DMS 273 (cell line): Measurements from ENCODE around the gene NME2.

Experiments used
- DNase-seq: peaks from one replicate; lab custom pipeline; 2025; ENCODE audit not compliant: unreplicated experiment; lab: John Stamatoyannopoulos, UW

Gene NME2

DNA sequence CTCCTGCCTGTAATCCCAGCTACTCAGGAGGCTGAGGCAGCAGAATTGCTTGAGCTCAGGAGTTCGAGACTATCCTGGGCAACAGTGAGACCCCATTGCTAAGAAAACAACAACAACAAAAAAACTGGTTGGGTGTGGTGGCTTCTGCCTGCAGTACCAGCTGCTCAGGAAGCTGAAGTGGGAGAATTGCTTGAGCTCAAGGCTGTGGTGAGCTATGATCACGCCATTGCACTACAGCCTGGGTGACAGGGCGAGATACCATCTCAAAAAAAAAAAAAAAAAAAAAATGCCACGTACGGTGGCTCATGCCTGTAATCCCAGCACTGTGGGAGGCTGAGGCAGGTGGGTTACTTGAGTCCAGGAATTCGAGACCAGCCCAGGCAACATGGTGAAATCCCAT is 34.1 kb downstream of the NME2 start:
- no peak for DNase-seq

GRCh38 chr17:51200846-51201245 is 34.6 kb downstream of the NME2 start:
- no peak for DNase-seq

GRCh38 chr17:51203838-51204237 is 37.6 kb downstream of the NME2 start:
- DNase-seq, result no peak

GRCh38 chr17:51214920-51215319 is 48.7 kb downstream of the NME2 start:
- DNase-seq, result no peak

GRCh38 chr17:51217946-51218345 is 51.7 kb downstream of the NME2 start:
- no peak for DNase-seq

DNA sequence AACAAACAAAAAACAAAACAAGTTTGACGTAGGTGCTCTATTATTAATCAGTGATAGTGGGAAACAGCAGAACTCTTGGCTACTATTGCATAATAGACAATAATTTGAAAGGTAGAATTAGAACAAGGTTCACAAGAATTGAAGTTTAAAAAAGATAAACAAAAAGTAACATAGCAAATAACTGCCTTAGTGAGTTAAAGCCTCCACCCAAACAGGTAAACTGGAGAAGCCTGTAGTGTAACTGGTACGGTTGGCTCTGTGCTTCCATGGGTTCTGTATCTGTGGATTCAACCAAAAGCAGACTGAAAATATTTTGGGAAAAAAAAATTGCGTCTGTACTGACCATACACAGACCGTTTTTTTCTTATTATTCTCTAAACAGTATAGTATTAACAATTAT is 55.1 kb downstream of the NME2 start:
- no peak for DNase-seq
